HEK293 (cell line): ENCODE results near the gene BUB1B.
A peak's percentile ranks its signal among the peaks of the same experiment; 100 is the strongest.

Source experiments
- HOXC10 ChIP-seq: sonication (generic); formaldehyde crosslinking; IDR thresholded peaks from 2 replicates; pipeline ENCODE4 v1.8.1; 2023; ENCODE audit warnings: mild to moderate bottlenecking, missing genetic modification reagents
- HOXD13 ChIP-seq: sonication (generic); formaldehyde crosslinking; IDR thresholded peaks from 2 replicates; pipeline ENCODE4 v1.8.0; 2022; ENCODE audit warnings: missing genetic modification reagents, borderline replicate concordance
- KLF10 ChIP-seq: fragments of 450-650 bp; IDR thresholded peaks from 2 replicates; pipeline ENCODE4 v1.5.1; 2018; ENCODE audit warnings: missing biosample characterization, mild to moderate bottlenecking, missing genetic modification characterization
- REPIN1 ChIP-seq: fragments of 450-650 bp; formaldehyde crosslinking; IDR thresholded peaks from 2 replicates; pipeline ENCODE4 v1.5.1; 2017; ENCODE audit warnings: missing biosample characterization, missing genetic modification characterization, low read depth
- WT1 ChIP-seq: fragments of 450-650 bp; formaldehyde crosslinking; IDR thresholded peaks from 2 replicates; pipeline ENCODE4 v1.5.1; 2016; ENCODE audit warnings: missing biosample characterization, missing genetic modification characterization
- ZBTB20 ChIP-seq: fragments of 450-650 bp; formaldehyde crosslinking; IDR thresholded peaks from 2 replicates; pipeline ENCODE4 v1.5.1; 2016; ENCODE audit warnings: missing biosample characterization, missing genetic modification characterization
- ZFP69B ChIP-seq: fragments of 450-650 bp; formaldehyde crosslinking; IDR thresholded peaks from 2 replicates; pipeline ENCODE4 v1.5.1; 2016; ENCODE audit warnings: missing biosample characterization, missing genetic modification characterization
- ZIC2 ChIP-seq: fragments of 450-650 bp; formaldehyde crosslinking; IDR thresholded peaks from 2 replicates; pipeline ENCODE4 v1.5.1; 2016; ENCODE audit warnings: missing biosample characterization, missing genetic modification characterization
- ZNF133 ChIP-seq: fragments of 450-650 bp; formaldehyde crosslinking; IDR thresholded peaks from 2 replicates; pipeline ENCODE4 v1.5.1; 2016; ENCODE audit warnings: missing biosample characterization, missing genetic modification characterization
- ZNF2 ChIP-seq: fragments of 450-650 bp; formaldehyde crosslinking; IDR thresholded peaks from 2 replicates; pipeline ENCODE4 v1.5.1; 2016; ENCODE audit warnings: missing biosample characterization, missing genetic modification characterization
- ZNF239 ChIP-seq: fragments of 450-650 bp; formaldehyde crosslinking; IDR thresholded peaks from 2 replicates; pipeline ENCODE4 v1.5.1; 2016; ENCODE audit warnings: missing biosample characterization, missing genetic modification characterization
- ZNF280C ChIP-seq: fragments of 450-650 bp; formaldehyde crosslinking; IDR thresholded peaks from 2 replicates; pipeline ENCODE4 v1.5.1; 2016; ENCODE audit warnings: missing biosample characterization, missing genetic modification characterization
- ZNF362 ChIP-seq: fragments of 450-650 bp; formaldehyde crosslinking; IDR thresholded peaks from 2 replicates; pipeline ENCODE4 v1.5.1; 2016; ENCODE audit warnings: missing biosample characterization, missing genetic modification characterization
- ZNF391 ChIP-seq: fragments of 450-650 bp; formaldehyde crosslinking; IDR thresholded peaks from 2 replicates; pipeline ENCODE4 v1.5.1; 2016; ENCODE audit warnings: low read depth, missing biosample characterization, missing genetic modification characterization, borderline replicate concordance
- ZNF544 ChIP-seq: fragments of 450-650 bp; formaldehyde crosslinking; IDR thresholded peaks from 2 replicates; pipeline ENCODE4 v1.5.0; 2017; ENCODE audit warnings: missing biosample characterization, missing genetic modification characterization
- ZNF580 ChIP-seq: fragments of 450-650 bp; formaldehyde crosslinking; IDR thresholded peaks from 2 replicates; pipeline ENCODE4 v1.5.1; 2016; ENCODE audit warnings: missing biosample characterization, missing genetic modification characterization
- ZNF610 ChIP-seq: fragments of 450-650 bp; formaldehyde crosslinking; IDR thresholded peaks from 2 replicates; pipeline ENCODE4 v1.5.1; 2016; ENCODE audit warnings: missing biosample characterization, missing genetic modification characterization, borderline replicate concordance
- ZNF645 ChIP-seq: fragments of 450-650 bp; formaldehyde crosslinking; IDR thresholded peaks from 2 replicates; pipeline ENCODE4; 2016; ENCODE audit warnings: missing biosample characterization, missing genetic modification characterization
- ZNF670 ChIP-seq: fragments of 450-650 bp; formaldehyde crosslinking; IDR thresholded peaks from 2 replicates; pipeline ENCODE4 v1.5.1; 2016; ENCODE audit warnings: missing biosample characterization, missing genetic modification characterization, low read depth
- ZNF843 ChIP-seq: fragments of 450-650 bp; formaldehyde crosslinking; IDR thresholded peaks from 2 replicates; pipeline ENCODE4 v1.5.1; 2016; ENCODE audit warnings: missing biosample characterization, missing genetic modification characterization
- TF ChIP-seq, protein P1 (sequence below): fragments of 450-650 bp; formaldehyde crosslinking; IDR thresholded peaks from 2 replicates; pipeline ENCODE4 v1.5.1; 2016; ENCODE audit warnings: missing biosample characterization, missing genetic modification characterization
- TF ChIP-seq, protein P2 (sequence below): fragments of 450-650 bp; formaldehyde crosslinking; IDR thresholded peaks from 2 replicates; pipeline ENCODE4 v1.5.1; 2016; ENCODE audit warnings: missing biosample characterization, missing genetic modification characterization, low read depth
- TF ChIP-seq, protein P3 (sequence below): fragments of 450-650 bp; formaldehyde crosslinking; IDR thresholded peaks from 2 replicates; pipeline ENCODE4 v1.5.1; 2016; ENCODE audit warnings: missing biosample characterization, missing genetic modification characterization
- TF ChIP-seq, protein P4 (sequence below): fragments of 450-650 bp; formaldehyde crosslinking; IDR thresholded peaks from 2 replicates; pipeline ENCODE4 v1.5.1; 2016; ENCODE audit warnings: missing biosample characterization, missing genetic modification characterization

The BUB1B gene

GRCh38 chr15:40160689-40161688 lies at the start of gene BUB1B (continued):
- no peak for TF ChIP-seq ZNF645 (tag by site-specific recombination)
- TF ChIP-seq KLF10: peak; percentile 15; the same call in 1 of the 2 replicates
- TF ChIP-seq ZNF544 (tag by site-specific recombination): no peak
- TF ChIP-seq ZNF670 (tag by site-specific recombination): no peak
- peak; percentile 46; the same call in 1 of the 2 replicates for TF ChIP-seq ZNF610 (tag by site-specific recombination)
- TF ChIP-seq, protein P1, sequence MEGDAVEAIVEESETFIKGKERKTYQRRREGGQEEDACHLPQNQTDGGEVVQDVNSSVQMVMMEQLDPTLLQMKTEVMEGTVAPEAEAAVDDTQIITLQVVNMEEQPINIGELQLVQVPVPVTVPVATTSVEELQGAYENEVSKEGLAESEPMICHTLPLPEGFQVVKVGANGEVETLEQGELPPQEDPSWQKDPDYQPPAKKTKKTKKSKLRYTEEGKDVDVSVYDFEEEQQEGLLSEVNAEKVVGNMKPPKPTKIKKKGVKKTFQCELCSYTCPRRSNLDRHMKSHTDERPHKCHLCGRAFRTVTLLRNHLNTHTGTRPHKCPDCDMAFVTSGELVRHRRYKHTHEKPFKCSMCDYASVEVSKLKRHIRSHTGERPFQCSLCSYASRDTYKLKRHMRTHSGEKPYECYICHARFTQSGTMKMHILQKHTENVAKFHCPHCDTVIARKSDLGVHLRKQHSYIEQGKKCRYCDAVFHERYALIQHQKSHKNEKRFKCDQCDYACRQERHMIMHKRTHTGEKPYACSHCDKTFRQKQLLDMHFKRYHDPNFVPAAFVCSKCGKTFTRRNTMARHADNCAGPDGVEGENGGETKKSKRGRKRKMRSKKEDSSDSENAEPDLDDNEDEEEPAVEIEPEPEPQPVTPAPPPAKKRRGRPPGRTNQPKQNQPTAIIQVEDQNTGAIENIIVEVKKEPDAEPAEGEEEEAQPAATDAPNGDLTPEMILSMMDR (tag by site-specific recombination): no peak
- TF ChIP-seq ZBTB20: peak; percentile 75; the same call in 1 of the 2 replicates
- TF ChIP-seq, protein P2, sequence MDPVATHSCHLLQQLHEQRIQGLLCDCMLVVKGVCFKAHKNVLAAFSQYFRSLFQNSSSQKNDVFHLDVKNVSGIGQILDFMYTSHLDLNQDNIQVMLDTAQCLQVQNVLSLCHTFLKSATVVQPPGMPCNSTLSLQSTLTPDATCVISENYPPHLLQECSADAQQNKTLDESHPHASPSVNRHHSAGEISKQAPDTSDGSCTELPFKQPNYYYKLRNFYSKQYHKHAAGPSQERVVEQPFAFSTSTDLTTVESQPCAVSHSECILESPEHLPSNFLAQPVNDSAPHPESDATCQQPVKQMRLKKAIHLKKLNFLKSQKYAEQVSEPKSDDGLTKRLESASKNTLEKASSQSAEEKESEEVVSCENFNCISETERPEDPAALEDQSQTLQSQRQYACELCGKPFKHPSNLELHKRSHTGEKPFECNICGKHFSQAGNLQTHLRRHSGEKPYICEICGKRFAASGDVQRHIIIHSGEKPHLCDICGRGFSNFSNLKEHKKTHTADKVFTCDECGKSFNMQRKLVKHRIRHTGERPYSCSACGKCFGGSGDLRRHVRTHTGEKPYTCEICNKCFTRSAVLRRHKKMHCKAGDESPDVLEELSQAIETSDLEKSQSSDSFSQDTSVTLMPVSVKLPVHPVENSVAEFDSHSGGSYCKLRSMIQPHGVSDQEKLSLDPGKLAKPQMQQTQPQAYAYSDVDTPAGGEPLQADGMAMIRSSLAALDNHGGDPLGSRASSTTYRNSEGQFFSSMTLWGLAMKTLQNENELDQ (tag by site-specific recombination): no peak
- TF ChIP-seq HOXC10 (CRISPR knock-in tag): no peak
- TF ChIP-seq, protein P3, sequence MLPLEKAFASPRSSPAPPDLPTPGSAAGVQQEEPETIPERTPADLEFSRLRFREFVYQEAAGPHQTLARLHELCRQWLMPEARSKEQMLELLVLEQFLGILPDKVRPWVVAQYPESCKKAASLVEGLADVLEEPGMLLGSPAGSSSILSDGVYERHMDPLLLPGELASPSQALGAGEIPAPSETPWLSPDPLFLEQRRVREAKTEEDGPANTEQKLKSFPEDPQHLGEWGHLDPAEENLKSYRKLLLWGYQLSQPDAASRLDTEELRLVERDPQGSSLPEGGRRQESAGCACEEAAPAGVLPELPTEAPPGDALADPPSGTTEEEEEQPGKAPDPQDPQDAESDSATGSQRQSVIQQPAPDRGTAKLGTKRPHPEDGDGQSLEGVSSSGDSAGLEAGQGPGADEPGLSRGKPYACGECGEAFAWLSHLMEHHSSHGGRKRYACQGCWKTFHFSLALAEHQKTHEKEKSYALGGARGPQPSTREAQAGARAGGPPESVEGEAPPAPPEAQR (tag by site-specific recombination): no peak
- peak; percentile 57; the same call in 1 of the 2 replicates for TF ChIP-seq ZNF843
- no peak for TF ChIP-seq REPIN1 (tag by site-specific recombination)
- TF ChIP-seq HOXD13: no peak
- no peak for TF ChIP-seq WT1 (tag by site-specific recombination)
- TF ChIP-seq ZFP69B: no peak
- peak; percentile 91; the same call in 1 of the 2 replicates for TF ChIP-seq ZNF391 (tag by site-specific recombination)
- TF ChIP-seq, protein P4, sequence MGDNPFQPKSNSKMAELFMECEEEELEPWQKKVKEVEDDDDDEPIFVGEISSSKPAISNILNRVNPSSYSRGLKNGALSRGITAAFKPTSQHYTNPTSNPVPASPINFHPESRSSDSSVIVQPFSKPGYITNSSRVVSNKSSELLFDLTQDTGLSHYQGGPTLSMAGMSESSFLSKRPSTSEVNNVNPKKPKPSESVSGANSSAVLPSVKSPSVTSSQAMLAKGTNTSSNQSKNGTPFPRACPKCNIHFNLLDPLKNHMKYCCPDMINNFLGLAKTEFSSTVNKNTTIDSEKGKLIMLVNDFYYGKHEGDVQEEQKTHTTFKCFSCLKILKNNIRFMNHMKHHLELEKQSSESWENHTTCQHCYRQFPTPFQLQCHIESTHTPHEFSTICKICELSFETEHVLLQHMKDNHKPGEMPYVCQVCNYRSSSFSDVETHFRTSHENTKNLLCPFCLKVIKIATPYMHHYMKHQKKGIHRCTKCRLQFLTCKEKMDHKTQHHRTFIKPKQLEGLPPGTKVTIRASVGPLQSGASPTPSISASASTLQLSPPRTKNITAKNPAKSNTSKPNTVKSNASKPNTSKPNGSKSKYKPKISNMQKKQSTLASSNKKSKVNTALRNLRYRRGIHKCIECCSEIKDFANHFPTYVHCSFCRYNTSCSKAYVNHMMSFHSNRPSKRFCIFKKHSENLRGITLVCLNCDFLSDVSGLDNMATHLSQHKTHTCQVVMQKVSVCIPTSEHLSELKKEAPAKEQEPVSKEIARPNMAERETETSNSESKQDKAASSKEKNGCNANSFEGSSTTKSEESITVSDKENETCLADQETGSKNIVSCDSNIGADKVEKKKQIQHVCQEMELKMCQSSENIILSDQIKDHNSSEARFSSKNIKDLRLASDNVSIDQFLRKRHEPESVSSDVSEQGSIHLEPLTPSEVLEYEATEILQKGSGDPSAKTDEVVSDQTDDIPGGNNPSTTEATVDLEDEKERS (tag by site-specific recombination): no peak
- peak; percentile 49; the same call in 1 of the 2 replicates for TF ChIP-seq ZNF239 (tag by site-specific recombination)
- no peak for TF ChIP-seq ZIC2 (tag by site-specific recombination)
- TF ChIP-seq ZNF580 (tag by site-specific recombination): peak; percentile 68; the same call in 1 of the 2 replicates
- TF ChIP-seq ZNF280C (tag by site-specific recombination): no peak
- TF ChIP-seq ZNF2: peak; percentile 76; the same call in 1 of the 2 replicates
- no peak for TF ChIP-seq ZNF362
- TF ChIP-seq ZNF133 (tag by site-specific recombination): no peak
